Measurements from ENCODE around the gene LRIT2. TPM values are rescaled to one million over a fixed set of nuclear protein-coding genes. Genes with fewer than 3 reads are reported as not detected.

The LRIT2 gene
- polyA plus RNA-seq, 1 donor from 2014 or later: not detected

GRCh38 chr10:84248794-84249193 is 23.4 kb upstream of the LRIT2 start:
- Histone ChIP-seq H3K79me2 (replicated peaks; ENCODE audit: insufficient read depth, low read length) (no peaks in the 10 kb centered on the region), H3K36me3 (ENCODE audit: insufficient read depth, low read length) (no peaks in the 10 kb centered on the region), H2AFZ (ENCODE audit: low read depth, low read length) (no peak overlapping the region)

GRCh38 chr10:84247496-84247895 is 22.2 kb upstream of the LRIT2 start:
- no peak overlapping the region for H3K4me3 ChIP-seq (ENCODE audit: low read length)
- TF ChIP-seq TAF1 (IDR thresholded peaks at IDR 0.05; ENCODE audit: low read depth) (no peak), EP300 (conservative IDR thresholded peaks at IDR 0.05; ENCODE audit: poor library complexity, severe bottlenecking) (no peak), REST (IDR thresholded peaks at IDR 0.05; ENCODE audit: borderline replicate concordance) (no peak), RAD21 (conservative IDR thresholded peaks at IDR 0.05) (no peak), POLR2AphosphoS5 (IDR thresholded peaks at IDR 0.05) (no peak), CTCF (IDR thresholded peaks at IDR 0.05; ENCODE audit: poor library complexity, severe bottlenecking) (no peak), EZH2 (IDR thresholded peaks at IDR 0.05; ENCODE audit: borderline replicate concordance, insufficient read depth, low read length, poor library complexity, severe bottlenecking) (no peak)

More at GRCh38 chr10:84248794-84249193, 23.4 kb upstream of the LRIT2 start:
- Histone ChIP-seq H3K9me3 (ENCODE audit: low read length) (no peaks in the 10 kb centered on the region), H3F3A (ENCODE audit: insufficient read depth, low read length, poor library complexity, severe bottlenecking) (no peaks in the 10 kb centered on the region), H3K9ac (ENCODE audit: low read length) (no peak overlapping the region), H3K27ac (ENCODE audit: low read length) (no peak overlapping the region), H4K20me1 (ENCODE audit: insufficient read depth) (no peaks in the 10 kb centered on the region), H3K27me3 (ENCODE audit: insufficient read depth, low read depth, low read length) (no peaks in the 10 kb centered on the region), H3K4me3 (ENCODE audit: low read length) (no peak overlapping the region), H3K4me2 (ENCODE audit: low read length) (no peak overlapping the region), H3K9me2 (ENCODE audit: insufficient read depth, low read length) (no peaks in the 10 kb centered on the region)
- TF ChIP-seq SMC3 (conservative IDR thresholded peaks at IDR 0.05; ENCODE audit: poor library complexity): no peak
- TF ChIP-seq POLR2AphosphoS5 (IDR thresholded peaks at IDR 0.05): no peak
- TF ChIP-seq RAD21 (conservative IDR thresholded peaks at IDR 0.05): no peak
- TF ChIP-seq EP300 (conservative IDR thresholded peaks at IDR 0.05; ENCODE audit: poor library complexity, severe bottlenecking): no peak
- TF ChIP-seq EZH2 (IDR thresholded peaks at IDR 0.05; ENCODE audit: borderline replicate concordance, insufficient read depth, low read length, poor library complexity, severe bottlenecking): no peak
- no peak for TF ChIP-seq MXI1 (conservative IDR thresholded peaks at IDR 0.05; ENCODE audit: poor library complexity, severe bottlenecking)
- TF ChIP-seq CTCF (IDR thresholded peaks at IDR 0.05; ENCODE audit: poor library complexity, severe bottlenecking): no peak
- TF ChIP-seq REST (IDR thresholded peaks at IDR 0.05; ENCODE audit: borderline replicate concordance): no peak
- no peak for TF ChIP-seq TAF1 (IDR thresholded peaks at IDR 0.05; ENCODE audit: low read depth)

More at GRCh38 chr10:84247496-84247895, 22.2 kb upstream of the LRIT2 start:
- Histone ChIP-seq H3K27ac (ENCODE audit: low read length) (no peak overlapping the region), H4K20me1 (ENCODE audit: insufficient read depth) (no peaks in the 10 kb centered on the region), H2AFZ (ENCODE audit: low read depth, low read length) (no peak overlapping the region), H3K9me3 (ENCODE audit: low read length) (no peaks in the 10 kb centered on the region), H3K79me2 (replicated peaks; ENCODE audit: insufficient read depth, low read length) (no peaks in the 10 kb centered on the region), H3K9ac (ENCODE audit: low read length) (no peak overlapping the region), H3K4me2 (ENCODE audit: low read length) (no peak overlapping the region), H3K9me2 (ENCODE audit: insufficient read depth, low read length) (no peaks in the 10 kb centered on the region), H3F3A (ENCODE audit: insufficient read depth, low read length, poor library complexity, severe bottlenecking) (no peaks in the 10 kb centered on the region), H3K27me3 (ENCODE audit: insufficient read depth, low read depth, low read length) (no peaks in the 10 kb centered on the region), H3K36me3 (ENCODE audit: insufficient read depth, low read length) (no peaks in the 10 kb centered on the region)

All from neural cell (in vitro differentiated cells).